Measurements from ENCODE around the gene ZNF841. TPM values are rescaled to one million over a fixed set of nuclear protein-coding genes. Genes with fewer than 3 reads are reported as not detected.

ZNF841 gene
- total and polyA plus RNA-seq, 2 donors (not counting 3 experiments of a cell fraction or from before 2014, with no cell fraction given), result 5.2 to 17.7 TPM

GRCh38 chr19:52101866-52102562 lies 6.4 kb upstream of the ZNF841 start:
- Histone ChIP-seq H3K4me3 (replicated peaks in 1 of 3; ENCODE audit: insufficient read depth in 1 of 3, low read depth in 1 of 3, low read length in 3 of 3) (no peak overlapping the region), H3K9me1 (replicated peaks; ENCODE audit: control insufficient read depth, extremely low read depth, insufficient read depth, low read length) (no peaks in the 10 kb centered on the region), H2AFZ (ENCODE audit: low read depth, low read length) (no peak overlapping the region), H3K27me3 (ENCODE audit: control insufficient read depth in 2 of 2, insufficient read depth in 2 of 2, low read length in 2 of 2) (no peaks in the 10 kb centered on the region), H3K4me2 (ENCODE audit: insufficient read depth, low read length) (no peak overlapping the region), H4K20me1 (replicated peaks; ENCODE audit: control insufficient read depth, extremely low read depth, insufficient read depth, low read length) (no peaks in the 10 kb centered on the region), H3K36me3 (ENCODE audit: control insufficient read depth in 2 of 2, extremely low read depth in 1 of 2, insufficient read depth in 2 of 2, low read length in 2 of 2) (no peaks in the 10 kb centered on the region), H3K9me3 (replicated peaks; ENCODE audit: control insufficient read depth, insufficient read depth, low read length) (no peaks in the 10 kb centered on the region), H3K9ac (replicated peaks; ENCODE audit: extremely low read depth, insufficient read depth, low read length) (no peak overlapping the region), H3K27ac (ENCODE audit: insufficient read depth, low read depth, low read length) (no peak overlapping the region), H3K4me1 (ENCODE audit: control insufficient read depth, extremely low read depth, insufficient read depth, low read length) (no peaks in the 10 kb centered on the region), H3K79me2 (ENCODE audit: control insufficient read depth, insufficient read depth, low read length) (no peaks in the 10 kb centered on the region)
- TF ChIP-seq JUN (IDR thresholded peaks at IDR 0.05; ENCODE audit: borderline replicate concordance, insufficient read depth, insufficient read length, low read depth) (no peak), MYC (IDR thresholded peaks at IDR 0.05; ENCODE audit: low read depth, low read length) (no peak), CTCF (IDR thresholded peaks at IDR 0.05; ENCODE audit: extremely low read depth in 1 of 2, insufficient read depth in 1 of 2, low read depth in 1 of 2, low read length in 2 of 2) (no peak), POLR2A (IDR thresholded peaks at IDR 0.05; ENCODE audit: low read depth, low read length) (no peak), FOS (IDR thresholded peaks at IDR 0.05; ENCODE audit: borderline replicate concordance, insufficient read depth, low read length) (no peak), EZH2 (IDR thresholded peaks at IDR 0.05; ENCODE audit: borderline replicate concordance, low read depth, low read length, severe bottlenecking) (no peak)
- BruUV-seq (replicated peaks), result no TSS peak
- intact Hi-C loops (cut with micrococcal nuclease) (no loop called here), dilution Hi-C loops (cut with MboI; ENCODE audit: extremely low pct_ligation_motif_present, low sequenced_read_pairs) (no loop called here)
- POLR2A ChIA-PET, result no interaction called here
- no peak for FAIRE-seq
- no peak for DNase-seq (ENCODE audit: low read depth, low spot score)
- CTCF ChIA-PET, result no interaction called here
